BLaER1 treated with 17β-estradiol and CSF1 and Interleukin-3, amounts not matched to agents 10 nM and 100 nM (cell line): Measurements from ENCODE around the gene ACTR1B.

Experiments used
- H3K27ac ChIP-seq, 11 experiments: shearing (Covaris generic); formaldehyde crosslinking; 2 replicates each; pipeline ENCODE4 v1.8.1; 2022
- H3K27me3 ChIP-seq, 11 experiments: shearing (Covaris generic); formaldehyde crosslinking; 2 replicates each; pipeline ENCODE4 v1.8.1; 2022
- H3K36me3 ChIP-seq, 11 experiments: shearing (Covaris generic); formaldehyde crosslinking; 2 replicates each; pipeline ENCODE4 v1.8.1; 2022
- H3K4me1 ChIP-seq, 10 experiments: shearing (Covaris generic); formaldehyde crosslinking; 2 replicates each; pipeline ENCODE4 v1.8.1; 2022
- H3K4me2 ChIP-seq, 11 experiments: shearing (Covaris generic); formaldehyde crosslinking; 2 replicates each; pipeline ENCODE4 v1.8.1; 2022
- H3K4me3 ChIP-seq, 10 experiments: shearing (Covaris generic); formaldehyde crosslinking; 2 replicates each; pipeline ENCODE4 v1.8.1; 2022
- H3K9ac ChIP-seq, 11 experiments: shearing (Covaris generic); formaldehyde crosslinking; 2 replicates each; pipeline ENCODE4 v1.8.1; 2022
- H3K9me3 ChIP-seq, 11 experiments: shearing (Covaris generic); formaldehyde crosslinking; replicated peaks in 1 of 11; 2 replicates each; pipeline ENCODE4 v1.8.1; 2022
- H4K20me1 ChIP-seq, 11 experiments: shearing (Covaris generic); formaldehyde crosslinking; 2 replicates each; pipeline ENCODE4 v1.8.1; 2022
- Cebpa-rat ChIP-seq, 11 experiments: shearing (Covaris generic); IDR thresholded peaks; 2 replicates each; pipeline ENCODE4 v1.8.1; 2022

The ACTR1B gene

DNA sequence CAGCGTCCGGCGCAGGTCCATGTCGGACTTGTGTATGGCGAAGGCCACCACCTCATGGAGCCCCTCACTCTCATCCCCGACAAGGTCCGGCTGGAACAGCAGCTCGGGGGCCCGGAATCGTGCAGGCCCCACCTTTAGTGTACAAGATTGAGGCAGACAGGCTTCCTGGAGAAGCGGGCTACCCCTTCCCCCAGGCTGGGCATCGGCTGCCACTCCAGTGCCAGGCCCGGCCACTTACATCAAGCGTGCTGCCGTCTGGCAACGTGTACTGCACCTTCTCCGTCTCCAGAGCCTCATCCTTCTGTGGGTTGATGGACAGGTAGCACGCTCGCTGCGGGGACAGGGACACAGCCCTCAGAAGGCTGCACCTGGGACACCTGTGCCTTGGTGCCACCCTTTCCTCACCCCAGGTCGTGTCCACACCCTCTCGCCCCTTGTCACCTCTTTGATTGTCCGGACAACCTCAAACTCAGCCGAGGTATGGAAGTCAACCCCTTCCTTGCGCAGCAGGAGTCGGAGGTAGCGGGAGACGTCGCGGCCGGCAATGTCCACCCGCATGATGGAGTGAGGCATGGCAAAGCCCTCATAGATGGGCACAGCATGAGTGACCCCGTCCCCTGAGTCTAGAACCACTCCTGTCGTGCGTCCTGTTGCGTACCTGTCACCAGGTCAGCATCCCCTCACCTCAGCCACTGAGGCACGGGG is 5.7 kb downstream of the ACTR1B start:
- H4K20me1 ChIP-seq = peaks cover 0 to 55% (median 26%) of the 10 kb centered on the region in 11 experiments; a peak in 14 of 22 replicates
- H3K9ac ChIP-seq = no peak overlapping the region
- no peak overlapping the region for H3K4me2 ChIP-seq
- H3K4me1 ChIP-seq = peaks cover 23 to 53% (median 31%) of the 10 kb centered on the region in 10 experiments
- TF ChIP-seq Cebpa-rat (IDR thresholded peaks at IDR 0.05) = no peak
- H3K27ac ChIP-seq = no peak overlapping the region
- H3K27me3 ChIP-seq = no peaks in the 10 kb centered on the region
- no peak overlapping the region for H3K4me3 ChIP-seq
- H3K36me3 ChIP-seq = peaks cover 55 to 88% (median 80%) of the 10 kb centered on the region in 11 experiments
- peaks cover 0 to 17% (median 12%) of the 10 kb centered on the region in 11 experiments; a peak in 18 of 22 replicates for H3K9me3 ChIP-seq

DNA sequence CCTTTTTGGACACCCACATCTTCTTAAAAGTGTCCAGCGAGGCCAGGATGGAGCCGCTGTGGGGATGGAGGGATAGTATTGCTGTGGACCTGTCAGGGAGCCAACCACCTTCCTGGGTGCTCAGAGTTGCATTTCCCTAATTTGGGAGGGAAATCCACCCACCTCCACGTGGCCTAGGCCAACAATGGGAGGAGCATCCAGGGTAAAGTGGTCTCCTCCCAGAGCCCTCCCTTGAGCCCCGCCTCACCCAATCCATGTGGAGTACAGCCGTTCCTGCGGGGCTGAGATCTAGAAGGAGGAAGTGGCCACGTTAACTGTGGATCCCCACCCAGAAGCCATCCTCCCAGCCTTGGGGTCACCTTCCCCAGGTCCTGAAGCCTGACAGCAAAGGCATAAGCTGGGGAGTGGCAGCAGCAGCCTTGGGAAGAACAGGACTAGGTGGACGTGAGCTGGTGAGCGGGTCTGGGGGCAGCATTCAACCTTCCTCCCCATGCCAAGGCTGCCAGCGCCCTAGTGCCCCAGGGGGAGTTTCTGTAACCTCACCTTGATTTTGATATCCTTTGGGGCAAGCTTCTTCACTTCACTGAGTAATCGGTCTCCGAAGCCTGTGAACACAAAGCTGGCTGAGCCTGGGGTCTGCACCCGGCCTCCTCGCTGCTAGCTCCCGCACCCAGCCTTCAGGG is 6.8 kb downstream of the ACTR1B start:
- Histone ChIP-seq H3K4me3 (no peak overlapping the region), H3K9me3 (peaks cover 0 to 17% (median 12%) of the 10 kb centered on the region in 11 experiments; a peak in 18 of 22 replicates), H3K9ac (no peak overlapping the region), H3K27me3 (no peaks in the 10 kb centered on the region), H3K27ac (no peak overlapping the region), H3K4me2 (no peak overlapping the region), H4K20me1 (peaks cover 0 to 51% (median 21%) of the 10 kb centered on the region in 11 experiments; a peak in 14 of 22 replicates), H3K36me3 (peaks cover 55 to 97% (median 80%) of the 10 kb centered on the region in 11 experiments), H3K4me1 (peaks cover 12 to 56% (median 20%) of the 10 kb centered on the region in 10 experiments)
- no peak for TF ChIP-seq Cebpa-rat (IDR thresholded peaks at IDR 0.05)

DNA sequence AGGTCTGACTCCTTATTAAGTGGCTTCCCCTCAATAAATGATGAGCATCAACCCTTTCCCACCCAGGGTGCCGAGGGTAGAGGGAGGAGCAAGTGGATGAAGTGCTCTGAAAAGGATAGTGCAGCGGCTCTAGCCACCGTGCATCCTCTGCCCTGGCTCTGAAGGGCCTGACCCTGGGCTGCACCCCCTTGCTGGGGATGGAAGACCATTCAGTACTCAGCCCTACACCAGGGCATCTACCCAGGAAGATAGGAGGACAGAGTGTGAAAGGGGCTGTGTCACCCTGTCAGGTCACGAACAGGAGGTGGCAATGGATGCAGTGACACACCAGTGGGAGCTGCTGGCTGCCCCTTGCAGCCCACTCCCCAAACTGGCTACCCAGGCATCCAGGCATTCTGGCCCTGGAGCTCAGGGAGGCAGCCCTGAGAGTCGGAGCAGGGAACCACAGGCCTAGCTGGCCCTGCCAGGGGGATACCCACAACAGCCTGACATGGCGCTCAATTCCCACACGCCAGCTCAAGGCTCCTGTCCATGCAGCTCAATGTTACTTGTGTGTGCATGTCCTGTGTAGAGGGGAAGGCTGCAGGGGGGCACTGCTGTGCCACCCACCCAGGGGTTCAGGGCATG is 7.6 kb downstream of the ACTR1B start:
- Histone ChIP-seq H3K36me3 (peaks cover 55 to 90% (median 78%) of the 10 kb centered on the region in 11 experiments), H3K4me3 (no peak overlapping the region), H3K4me2 (no peak overlapping the region), H3K27ac (no peak overlapping the region), H3K9me3 (peaks cover 0 to 17% (median 12%) of the 10 kb centered on the region in 11 experiments; a peak in 18 of 22 replicates), H3K27me3 (no peaks in the 10 kb centered on the region), H4K20me1 (peaks cover 0 to 43% (median 17%) of the 10 kb centered on the region in 11 experiments; a peak in 13 of 22 replicates), H3K9ac (no peak overlapping the region), H3K4me1 (peaks cover 4 to 48% (median 12%) of the 10 kb centered on the region in 10 experiments; a peak in 18 of 20 replicates)
- TF ChIP-seq Cebpa-rat (IDR thresholded peaks at IDR 0.05) = no peak

DNA sequence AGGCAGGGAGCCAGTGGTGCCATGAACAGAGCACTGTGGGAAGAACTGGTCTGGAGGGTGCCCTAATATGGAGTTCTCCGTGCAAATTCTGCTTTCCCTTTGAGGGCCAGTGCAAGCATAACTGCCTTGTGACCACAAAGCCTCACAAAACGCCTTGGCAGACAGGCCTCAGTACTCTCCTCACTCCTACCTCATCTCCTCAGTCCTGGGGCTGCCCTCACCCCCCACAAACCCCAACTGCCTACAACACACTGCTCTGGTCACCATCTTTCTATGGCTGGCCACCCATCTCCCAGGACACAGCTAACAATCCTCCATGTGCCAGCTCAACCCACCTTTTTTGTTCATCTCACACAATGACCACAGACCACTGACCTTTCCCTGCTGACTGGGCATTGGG is 9.1 kb downstream of the ACTR1B start:
- Histone ChIP-seq H3K4me3 (no peak overlapping the region), H4K20me1 (peaks cover 0 to 28% (median 4%) of the 10 kb centered on the region in 11 experiments; a peak in 7 of 22 replicates), H3K9ac (no peak overlapping the region), H3K27me3 (no peaks in the 10 kb centered on the region), H3K36me3 (peaks cover 67 to 90% (median 76%) of the 10 kb centered on the region in 11 experiments), H3K9me3 (peaks cover 0 to 17% (median 12%) of the 10 kb centered on the region in 11 experiments; a peak in 18 of 22 replicates), H3K4me2 (no peak overlapping the region; a peak in 1 of 22 replicates), H3K27ac (no peak overlapping the region), H3K4me1 (peaks cover 0 to 34% (median 3%) of the 10 kb centered on the region in 10 experiments; a peak in 8 of 20 replicates)
- TF ChIP-seq Cebpa-rat (IDR thresholded peaks at IDR 0.05) = no peak

DNA sequence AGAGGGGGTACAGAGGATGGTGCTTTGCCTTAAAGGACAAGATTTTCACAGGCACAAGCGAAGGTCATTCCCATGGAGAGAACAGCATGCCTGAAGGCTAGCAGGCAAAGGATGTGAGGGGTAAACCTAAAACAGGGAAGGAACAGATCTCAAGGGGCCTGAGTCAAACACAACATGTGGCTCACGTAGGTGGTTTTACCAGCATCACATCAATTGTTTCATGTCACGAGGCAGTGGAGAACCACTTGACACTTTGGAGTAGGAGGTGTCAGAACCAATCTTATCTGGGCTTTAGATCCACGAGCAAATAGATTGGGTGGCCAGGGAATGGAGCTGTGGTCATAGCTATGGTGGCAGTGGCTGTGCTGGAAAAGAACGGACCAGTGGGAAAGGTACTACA is 9.5 kb downstream of the ACTR1B start:
- Histone ChIP-seq H3K4me1 (peaks cover 0 to 29% (median 3%) of the 10 kb centered on the region in 10 experiments; a peak in 7 of 20 replicates), H3K9me3 (peaks cover 0 to 17% (median 12%) of the 10 kb centered on the region in 11 experiments; a peak in 18 of 22 replicates), H3K36me3 (peaks cover 68 to 90% (median 76%) of the 10 kb centered on the region in 11 experiments), H3K4me3 (no peak overlapping the region), H3K9ac (no peak overlapping the region), H3K27me3 (no peaks in the 10 kb centered on the region), H3K4me2 (no peak overlapping the region; a peak in 1 of 22 replicates), H3K27ac (no peak overlapping the region), H4K20me1 (peaks cover 0 to 24% (median 0%) of the 10 kb centered on the region in 11 experiments; a peak in 5 of 22 replicates)
- no peak for TF ChIP-seq Cebpa-rat (IDR thresholded peaks at IDR 0.05)

DNA sequence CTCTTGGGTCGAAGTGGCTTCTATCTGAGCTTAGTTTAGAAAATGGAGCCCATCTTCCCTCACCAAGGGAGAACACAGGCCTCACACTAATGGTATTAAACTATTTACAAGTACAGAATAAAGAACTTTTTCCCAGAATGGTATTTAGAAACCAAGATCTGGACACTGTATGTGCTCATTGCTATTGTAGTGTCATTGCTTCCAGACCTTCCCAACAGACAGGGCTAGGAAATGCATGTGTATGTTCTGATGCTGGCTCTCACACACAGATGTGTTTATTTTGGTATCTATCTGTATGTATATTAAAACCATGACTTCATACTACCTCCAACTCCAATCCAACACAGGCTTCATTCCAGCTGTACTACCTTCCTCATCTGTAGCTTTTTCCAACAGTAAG is 10.0 kb downstream of the ACTR1B start:
- H3K4me3 ChIP-seq = no peak overlapping the region
- H3K27ac ChIP-seq = no peak overlapping the region
- H3K36me3 ChIP-seq = peaks cover 68 to 90% (median 76%) of the 10 kb centered on the region in 11 experiments
- H3K9me3 ChIP-seq = peaks cover 0 to 17% (median 12%) of the 10 kb centered on the region in 11 experiments; a peak in 18 of 22 replicates
- TF ChIP-seq Cebpa-rat (IDR thresholded peaks at IDR 0.05) = no peak
- peak overlapping the region in 3 of 11 experiments; percentile 29 to 50 (median 49); a peak in 4 of 22 replicates for H3K4me2 ChIP-seq
- no peak overlapping the region for H3K9ac ChIP-seq
- peaks cover 0 to 19% (median 0%) of the 10 kb centered on the region in 11 experiments; a peak in 3 of 22 replicates for H4K20me1 ChIP-seq
- no peaks in the 10 kb centered on the region for H3K27me3 ChIP-seq
- H3K4me1 ChIP-seq = peaks cover 0 to 29% (median 3%) of the 10 kb centered on the region in 10 experiments; a peak in 7 of 20 replicates

DNA sequence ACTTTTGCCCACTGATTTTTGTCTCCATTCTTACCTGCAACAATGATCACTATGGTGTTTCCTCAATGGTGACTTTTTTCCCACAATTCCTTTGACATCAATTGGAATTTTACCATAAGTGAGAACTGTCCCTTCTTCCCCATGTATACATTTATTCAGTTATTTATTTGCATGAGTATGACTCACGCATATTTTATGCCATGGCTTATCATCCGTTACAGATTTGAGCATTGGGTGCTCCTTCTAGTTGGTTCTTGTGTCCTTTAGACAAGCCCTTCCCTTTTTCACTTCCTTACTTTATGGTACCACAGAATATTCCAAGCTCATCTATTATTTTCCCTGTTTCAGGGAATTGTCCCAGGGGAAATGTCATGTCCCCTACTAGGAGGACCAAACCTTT is 10.4 kb downstream of the ACTR1B start:
- Histone ChIP-seq H3K4me3 (no peak overlapping the region), H3K9ac (no peak overlapping the region), H3K27me3 (no peaks in the 10 kb centered on the region), H3K36me3 (peaks cover 68 to 90% (median 76%) of the 10 kb centered on the region in 11 experiments), H3K9me3 (peaks cover 0 to 17% (median 12%) of the 10 kb centered on the region in 11 experiments; a peak in 18 of 22 replicates), H3K4me2 (peak overlapping the region in 3 of 11 experiments; percentile 29 to 50 (median 49); a peak in 5 of 22 replicates), H3K27ac (no peak overlapping the region), H3K4me1 (peaks cover 0 to 29% (median 3%) of the 10 kb centered on the region in 10 experiments; a peak in 7 of 20 replicates), H4K20me1 (peaks cover 0 to 15% (median 0%) of the 10 kb centered on the region in 11 experiments; a peak in 2 of 22 replicates)
- TF ChIP-seq Cebpa-rat (IDR thresholded peaks at IDR 0.05) = no peak

DNA sequence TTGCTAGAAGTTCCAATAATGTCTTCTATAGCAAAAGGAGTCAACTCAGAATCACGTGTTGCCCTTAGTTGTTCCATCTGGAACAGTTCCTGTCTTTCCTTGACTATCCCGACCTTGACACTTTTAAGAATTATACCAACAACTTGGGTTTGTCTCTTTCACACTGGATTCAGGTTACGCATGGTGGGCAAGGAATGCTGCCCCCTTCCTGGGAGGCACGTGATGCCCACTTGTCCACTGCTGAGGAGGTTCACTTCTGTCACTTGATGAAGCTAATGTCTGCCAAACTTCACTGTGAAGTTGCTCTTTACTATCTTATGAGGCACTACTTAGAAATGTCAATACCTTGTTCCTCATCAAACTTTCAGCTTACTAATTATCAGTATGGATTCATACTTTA is 12.7 kb downstream of the ACTR1B start:
- H3K27ac ChIP-seq = no peak overlapping the region
- H3K36me3 ChIP-seq = peaks cover 60 to 84% (median 68%) of the 10 kb centered on the region in 11 experiments

More for the DNA sequence above, 12.7 kb downstream of the ACTR1B start:
- no peak overlapping the region for H3K4me2 ChIP-seq
- H3K4me3 ChIP-seq = no peak overlapping the region
- peaks cover 10 to 38% (median 17%) of the 10 kb centered on the region in 10 experiments for H3K4me1 ChIP-seq
- H4K20me1 ChIP-seq = peaks cover 0 to 12% (median 0%) of the 10 kb centered on the region in 11 experiments; a peak in 2 of 22 replicates
- peaks cover 0 to 17% (median 12%) of the 10 kb centered on the region in 11 experiments; a peak in 18 of 22 replicates for H3K9me3 ChIP-seq
- no peak for TF ChIP-seq Cebpa-rat (IDR thresholded peaks at IDR 0.05)
- no peak overlapping the region for H3K9ac ChIP-seq
- H3K27me3 ChIP-seq = no peaks in the 10 kb centered on the region
